ENCODE results near the gene XPO6. TPM values are rescaled to one million over a fixed set of nuclear protein-coding genes. Genes with fewer than 3 reads are reported as not detected.

The XPO6 gene
- total RNA-seq, 3 donors from 2014 or later = 97.6 to 138 (median 114) TPM

DNA sequence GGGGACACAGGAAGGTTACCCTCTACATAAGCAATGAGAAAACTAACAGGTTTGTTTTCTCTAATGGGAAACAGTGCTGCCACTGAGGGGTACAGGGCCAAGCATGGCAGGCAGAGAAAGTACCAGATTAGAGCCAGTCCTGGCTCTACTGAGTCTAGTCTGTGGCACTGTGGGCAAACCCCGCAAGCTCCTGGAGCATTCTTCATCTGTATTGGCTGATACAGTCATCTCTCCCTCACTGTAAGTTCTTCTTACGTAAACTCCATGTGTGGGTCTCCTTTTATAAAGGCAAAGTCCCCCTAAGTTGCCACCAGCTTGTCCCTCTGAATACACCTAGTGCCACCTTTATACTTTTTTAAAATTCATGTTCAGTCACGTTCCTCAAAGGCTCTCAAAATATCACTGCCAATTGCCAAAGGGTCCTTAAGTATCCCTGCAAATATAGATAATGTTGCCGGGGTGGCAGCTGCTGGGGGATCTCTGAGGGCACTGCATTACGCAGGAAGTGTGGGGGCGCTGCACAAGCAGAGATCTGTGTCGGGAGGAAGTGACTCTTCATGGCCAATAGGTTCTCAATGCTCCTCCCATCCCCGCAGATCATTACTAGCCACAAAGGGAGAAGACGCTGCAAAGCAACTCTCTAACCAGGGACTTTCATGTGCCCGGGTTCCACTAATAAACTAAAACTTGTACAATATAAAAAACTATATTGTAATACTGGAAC lies 18.8 kb downstream of the XPO6 start:
- no peaks in the 10 kb centered on the region for H3K36me3 ChIP-seq (ENCODE audit: low read depth)
- H3K4me3 ChIP-seq = no peak overlapping the region
- intact Hi-C loops (cut with DNase I, micrococcal nuclease) = no loop called here
- H3K9me3 ChIP-seq = no peaks in the 10 kb centered on the region
- no peaks in the 10 kb centered on the region for H3K4me1 ChIP-seq (ENCODE audit: low read depth)
- DNase-seq (peak; percentile 43 to 80 (median 54)), ATAC-seq (peak; percentile 82)
- TF ChIP-seq, protein P1, sequence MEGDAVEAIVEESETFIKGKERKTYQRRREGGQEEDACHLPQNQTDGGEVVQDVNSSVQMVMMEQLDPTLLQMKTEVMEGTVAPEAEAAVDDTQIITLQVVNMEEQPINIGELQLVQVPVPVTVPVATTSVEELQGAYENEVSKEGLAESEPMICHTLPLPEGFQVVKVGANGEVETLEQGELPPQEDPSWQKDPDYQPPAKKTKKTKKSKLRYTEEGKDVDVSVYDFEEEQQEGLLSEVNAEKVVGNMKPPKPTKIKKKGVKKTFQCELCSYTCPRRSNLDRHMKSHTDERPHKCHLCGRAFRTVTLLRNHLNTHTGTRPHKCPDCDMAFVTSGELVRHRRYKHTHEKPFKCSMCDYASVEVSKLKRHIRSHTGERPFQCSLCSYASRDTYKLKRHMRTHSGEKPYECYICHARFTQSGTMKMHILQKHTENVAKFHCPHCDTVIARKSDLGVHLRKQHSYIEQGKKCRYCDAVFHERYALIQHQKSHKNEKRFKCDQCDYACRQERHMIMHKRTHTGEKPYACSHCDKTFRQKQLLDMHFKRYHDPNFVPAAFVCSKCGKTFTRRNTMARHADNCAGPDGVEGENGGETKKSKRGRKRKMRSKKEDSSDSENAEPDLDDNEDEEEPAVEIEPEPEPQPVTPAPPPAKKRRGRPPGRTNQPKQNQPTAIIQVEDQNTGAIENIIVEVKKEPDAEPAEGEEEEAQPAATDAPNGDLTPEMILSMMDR (IDR thresholded peaks at IDR 0.05) = no peak

- H3K4me1 ChIP-seq (ENCODE audit: low read depth) = no peaks in the 10 kb centered on the region
- DNase-seq = no peak
- no peaks in the 10 kb centered on the region for H3K9me3 ChIP-seq
- TF ChIP-seq, protein P1 (IDR thresholded peaks at IDR 0.05) = no peak
- no peak for ATAC-seq
- intact Hi-C loops (cut with DNase I, micrococcal nuclease) = no loop called here
- no peaks in the 10 kb centered on the region for H3K36me3 ChIP-seq (ENCODE audit: low read depth)
- H3K4me3 ChIP-seq = no peak overlapping the region
Measured at GRCh38 chr16:28191364-28191960, 20.3 kb downstream of the XPO6 start.

DNA sequence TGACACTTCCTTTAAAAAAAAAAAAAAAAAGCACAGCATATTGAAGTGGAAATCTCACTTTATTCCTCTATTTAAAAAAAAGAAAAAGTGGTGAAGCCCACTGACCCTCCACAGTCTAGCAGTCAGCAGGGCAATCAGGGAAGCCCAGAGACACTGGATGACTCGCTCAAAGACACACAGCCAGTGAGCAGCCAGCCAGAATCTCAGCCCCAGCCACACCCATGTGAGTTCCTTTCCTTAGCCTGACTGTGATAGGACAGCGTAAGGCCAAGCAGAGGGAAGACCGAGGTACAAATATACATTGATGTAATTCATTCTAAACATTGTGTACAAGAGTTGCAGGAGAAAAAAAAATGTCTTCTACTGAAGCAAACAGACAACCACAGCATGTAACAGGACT lies 22.5 kb downstream of the XPO6 start:
- Histone ChIP-seq H3K36me3 (ENCODE audit: low read depth) (no peaks in the 10 kb centered on the region), H3K4me1 (ENCODE audit: low read depth) (no peaks in the 10 kb centered on the region), H3K9me3 (no peaks in the 10 kb centered on the region), H3K4me3 (no peak overlapping the region)
- intact Hi-C loops (cut with DNase I, micrococcal nuclease) = no loop called here
- TF ChIP-seq, protein P1 (IDR thresholded peaks at IDR 0.05) = no peak
- no peak for DNase-seq
- peak; percentile 63 for ATAC-seq

DNA sequence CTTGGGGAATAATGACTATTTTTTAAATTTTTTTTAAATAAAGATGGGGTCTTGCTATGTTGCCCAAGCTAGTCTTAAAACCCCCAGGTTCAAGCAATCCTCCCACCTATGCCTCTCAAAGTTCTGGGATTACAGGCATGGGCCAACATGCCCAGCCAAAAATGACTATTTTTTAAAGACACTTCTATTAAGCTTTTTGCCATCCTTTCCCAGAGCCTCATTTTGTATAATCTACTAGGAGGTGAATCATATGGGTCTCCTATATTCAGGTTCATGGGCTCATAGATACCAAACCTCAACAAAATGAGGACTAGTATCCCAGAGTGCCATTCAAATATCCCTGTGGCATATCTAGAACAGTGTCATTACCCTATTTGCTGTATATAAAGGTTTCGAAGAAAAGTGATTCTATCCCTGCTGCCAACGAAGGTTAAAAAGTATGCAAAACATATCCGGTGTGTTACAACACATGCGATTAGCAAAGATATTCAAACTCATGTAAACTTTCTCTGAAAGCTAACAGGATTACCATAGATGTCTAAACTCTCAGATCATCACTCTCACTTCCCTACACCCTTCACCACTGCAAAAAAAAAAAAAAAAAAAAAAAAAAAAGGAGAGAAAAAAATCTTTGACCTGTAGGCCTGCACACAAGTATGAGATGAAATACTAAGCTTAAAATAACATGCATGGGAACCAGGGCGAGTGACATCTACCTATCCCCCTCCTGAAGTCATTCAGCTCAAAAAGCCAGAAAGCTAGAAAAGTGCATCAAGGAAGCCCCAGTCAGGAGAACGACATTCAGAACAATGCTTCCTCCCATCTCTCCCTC lies 23.5 kb downstream of the XPO6 start:
- DNase-seq (no peak), ATAC-seq (peak; percentile 49)
- Histone ChIP-seq H3K4me3 (no peak overlapping the region), H3K36me3 (ENCODE audit: low read depth) (no peaks in the 10 kb centered on the region), H3K4me1 (ENCODE audit: low read depth) (no peaks in the 10 kb centered on the region), H3K9me3 (no peaks in the 10 kb centered on the region)
- intact Hi-C loops (cut with DNase I, micrococcal nuclease) = no loop called here
- TF ChIP-seq, protein P1 (IDR thresholded peaks at IDR 0.05) = no peak

GRCh38 chr16:28187595-28188004 lies 24.2 kb downstream of the XPO6 start:
- TF ChIP-seq, protein P1 (IDR thresholded peaks at IDR 0.05) = no peak
- no peaks in the 10 kb centered on the region for H3K36me3 ChIP-seq (ENCODE audit: low read depth)
- no peaks in the 10 kb centered on the region for H3K9me3 ChIP-seq
- DNase-seq (no peak), ATAC-seq (peak; percentile 27)
- H3K4me3 ChIP-seq = no peak overlapping the region
- intact Hi-C loops (cut with DNase I, micrococcal nuclease) = no loop called here
- H3K4me1 ChIP-seq (ENCODE audit: low read depth) = no peaks in the 10 kb centered on the region

Data from mucosa of descending colon (tissue), 3 donors.